ENCODE results near the gene LRRC2. TPM values are rescaled to one million over a fixed set of nuclear protein-coding genes. Genes with fewer than 3 reads are reported as not detected.

LRRC2 gene
- total and polyA plus RNA-seq, 9 donors: 3.9 to 9.3 (median 6.2) TPM

DNA sequence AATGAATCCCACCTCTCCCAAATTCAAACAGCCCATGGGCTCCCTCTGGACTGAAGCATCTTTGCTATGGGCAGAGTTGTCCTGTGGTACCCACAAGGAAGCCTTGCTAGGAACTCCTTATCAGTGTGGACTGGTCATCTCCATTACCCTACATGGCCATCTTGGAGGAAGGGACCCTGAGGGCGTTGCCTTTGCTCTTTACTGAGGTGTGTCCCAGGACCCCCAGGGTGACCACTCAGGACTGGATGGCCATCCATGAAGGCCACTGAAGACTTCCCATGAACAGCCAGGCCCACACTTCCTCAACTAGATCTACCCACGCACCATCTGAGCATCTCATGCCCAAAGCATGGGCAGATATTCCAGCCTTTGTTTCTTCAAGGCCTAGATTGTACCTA lies 48.3 kb downstream of the LRRC2 start:
- intact Hi-C loops (cut with DNase I): no loop called here
- TF ChIP-seq EP300 (IDR thresholded peaks at IDR 0.05) (no peak), POLR2A (IDR thresholded peaks at IDR 0.05) (no peak)
- TF ChIP-seq, protein P1, sequence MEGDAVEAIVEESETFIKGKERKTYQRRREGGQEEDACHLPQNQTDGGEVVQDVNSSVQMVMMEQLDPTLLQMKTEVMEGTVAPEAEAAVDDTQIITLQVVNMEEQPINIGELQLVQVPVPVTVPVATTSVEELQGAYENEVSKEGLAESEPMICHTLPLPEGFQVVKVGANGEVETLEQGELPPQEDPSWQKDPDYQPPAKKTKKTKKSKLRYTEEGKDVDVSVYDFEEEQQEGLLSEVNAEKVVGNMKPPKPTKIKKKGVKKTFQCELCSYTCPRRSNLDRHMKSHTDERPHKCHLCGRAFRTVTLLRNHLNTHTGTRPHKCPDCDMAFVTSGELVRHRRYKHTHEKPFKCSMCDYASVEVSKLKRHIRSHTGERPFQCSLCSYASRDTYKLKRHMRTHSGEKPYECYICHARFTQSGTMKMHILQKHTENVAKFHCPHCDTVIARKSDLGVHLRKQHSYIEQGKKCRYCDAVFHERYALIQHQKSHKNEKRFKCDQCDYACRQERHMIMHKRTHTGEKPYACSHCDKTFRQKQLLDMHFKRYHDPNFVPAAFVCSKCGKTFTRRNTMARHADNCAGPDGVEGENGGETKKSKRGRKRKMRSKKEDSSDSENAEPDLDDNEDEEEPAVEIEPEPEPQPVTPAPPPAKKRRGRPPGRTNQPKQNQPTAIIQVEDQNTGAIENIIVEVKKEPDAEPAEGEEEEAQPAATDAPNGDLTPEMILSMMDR (IDR thresholded peaks at IDR 0.05): no peak
- DNase-seq: no peak
- Histone ChIP-seq H3K4me3 (no peak overlapping the region), H3K4me1 (ENCODE audit: insufficient read depth) (no peaks in the 10 kb centered on the region), H3K27me3 (no peaks in the 10 kb centered on the region), H3K9me3 (no peaks in the 10 kb centered on the region), H3K36me3 (no peaks in the 10 kb centered on the region), H3K27ac (no peak overlapping the region)
- 91 to 98% (median 93%) methylated on average over 2 of the region's 2 CpGs for WGBS, 3 donors

GRCh38 chr3:46517016-46517783 lies 48.9 kb downstream of the LRRC2 start:
- Histone ChIP-seq H3K4me3 (no peak overlapping the region), H3K4me1 (ENCODE audit: insufficient read depth) (no peaks in the 10 kb centered on the region), H3K36me3 (no peaks in the 10 kb centered on the region), H3K9me3 (no peaks in the 10 kb centered on the region), H3K27me3 (no peaks in the 10 kb centered on the region), H3K27ac (no peak overlapping the region)
- TF ChIP-seq EP300 (IDR thresholded peaks at IDR 0.05): no peak
- no peak for TF ChIP-seq POLR2A (IDR thresholded peaks at IDR 0.05)
- TF ChIP-seq, protein P1 (IDR thresholded peaks at IDR 0.05): no peak
- 89 to 92% (median 92%) methylated on average over 7 of the region's 7 CpGs for WGBS, 3 donors
- DNase-seq: no peak
- intact Hi-C loops (cut with DNase I): no loop called here

- DNase-seq: no peak
- WGBS, 3 donors: 63 to 79% (median 63%) methylated on average over 4 of the region's 4 CpGs
- Histone ChIP-seq H3K4me3 (no peak overlapping the region), H3K27ac (no peak overlapping the region), H3K4me1 (ENCODE audit: insufficient read depth) (no peaks in the 10 kb centered on the region), H3K27me3 (no peaks in the 10 kb centered on the region), H3K36me3 (no peaks in the 10 kb centered on the region), H3K9me3 (no peaks in the 10 kb centered on the region)
- no peak for TF ChIP-seq EP300 (IDR thresholded peaks at IDR 0.05)
- TF ChIP-seq, protein P1 (IDR thresholded peaks at IDR 0.05): no peak
- intact Hi-C loops (cut with DNase I): no loop called here
Measured at GRCh38 chr3:46516521-46516920, 49.6 kb downstream of the LRRC2 start.

DNA sequence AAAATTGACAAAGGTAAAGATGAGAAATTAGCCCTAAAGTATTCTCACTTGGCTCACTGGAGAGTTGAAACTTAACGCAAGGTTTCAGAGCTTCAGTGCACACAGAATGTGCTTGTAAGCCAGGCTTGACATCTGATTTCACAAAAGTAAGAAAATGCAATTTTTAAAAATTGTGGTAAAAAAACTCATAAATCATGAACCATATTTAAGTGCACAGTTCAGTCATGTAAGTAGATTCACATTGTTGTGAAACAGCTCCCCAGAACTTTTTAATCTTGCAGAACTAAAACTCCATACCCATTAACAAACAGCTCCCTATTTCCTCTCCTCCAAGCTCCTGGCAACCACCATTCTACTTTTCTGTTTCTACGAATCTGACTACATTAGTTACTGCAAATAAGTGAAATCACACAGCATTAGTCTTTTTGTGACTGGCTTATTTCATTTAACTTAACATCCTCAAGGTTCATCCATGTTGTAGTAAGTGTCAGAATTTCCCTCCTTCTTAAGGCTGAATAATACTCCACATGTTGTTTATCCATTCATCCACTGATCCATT lies 53.8 kb downstream of the LRRC2 start:
- WGBS, 3 donors: 75 to 83% (median 80%) methylated on average over 2 of the region's 2 CpGs
- no peaks in the 10 kb centered on the region for H3K27me3 ChIP-seq
- intact Hi-C loops (cut with DNase I): no loop called here
- no peak overlapping the region for H3K27ac ChIP-seq
- no peaks in the 10 kb centered on the region for H3K4me1 ChIP-seq (ENCODE audit: insufficient read depth)
- no peak overlapping the region for H3K4me3 ChIP-seq
- DNase-seq: no peak
- TF ChIP-seq POLR2A (IDR thresholded peaks at IDR 0.05): no peak
- no peak for TF ChIP-seq EP300 (IDR thresholded peaks at IDR 0.05)
- TF ChIP-seq, protein P1 (IDR thresholded peaks at IDR 0.05): no peak
- no peaks in the 10 kb centered on the region for H3K36me3 ChIP-seq
- no peaks in the 10 kb centered on the region for H3K9me3 ChIP-seq
